GM10847 (cell line): ENCODE results near the gene BMP2K.

ENCODE experiments used
- POLR2A ChIP-seq: IDR thresholded peaks from 2 replicates; pipeline ENCODE4 v1.6.1; 2011; ENCODE audit not compliant: insufficient read length; ENCODE audit errors: extremely low read depth

BMP2K gene

GRCh38 chr4:78864405-78865024, 88.4 kb downstream of the BMP2K start:
- no peak for TF ChIP-seq POLR2A

- TF ChIP-seq POLR2A: no peak
Measured at GRCh38 chr4:78865451-78865850, 89.3 kb downstream of the BMP2K start.

DNA sequence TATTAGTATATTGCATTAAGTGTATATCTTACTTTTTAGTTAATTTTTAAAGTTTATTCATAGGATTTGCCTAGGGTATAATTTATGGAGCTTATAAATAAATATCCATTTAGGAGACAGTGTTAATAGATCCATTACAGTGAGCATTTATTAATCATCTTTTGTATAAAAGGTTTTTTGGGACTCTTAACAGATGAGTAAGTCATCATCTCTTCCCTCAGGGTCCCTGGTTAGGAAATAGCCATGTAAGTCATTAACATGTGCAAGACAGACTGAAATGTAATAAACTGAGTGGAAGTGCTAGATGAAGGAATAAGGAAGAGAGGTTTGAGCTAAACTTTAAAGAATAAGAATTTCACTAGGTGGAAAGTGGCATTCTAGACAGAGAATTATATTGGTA, 93.9 kb downstream of the BMP2K start:
- no peak for TF ChIP-seq POLR2A

GRCh38 chr4:78876568-78877320, 100.6 kb downstream of the BMP2K start:
- TF ChIP-seq POLR2A: no peak

- no peak for TF ChIP-seq POLR2A
Measured at GRCh38 chr4:78878031-78878430, 101.9 kb downstream of the BMP2K start.

- no peak for TF ChIP-seq POLR2A
Measured at GRCh38 chr4:78880874-78881492, 104.8 kb downstream of the BMP2K start.

GRCh38 chr4:78885598-78885997, 109.4 kb downstream of the BMP2K start:
- TF ChIP-seq POLR2A: no peak

- TF ChIP-seq POLR2A: no peak
Measured at GRCh38 chr4:78889955-78890354, 113.8 kb downstream of the BMP2K start.

- TF ChIP-seq POLR2A: no peak
Measured at GRCh38 chr4:78899302-78899701, 123.2 kb downstream of the BMP2K start.

DNA sequence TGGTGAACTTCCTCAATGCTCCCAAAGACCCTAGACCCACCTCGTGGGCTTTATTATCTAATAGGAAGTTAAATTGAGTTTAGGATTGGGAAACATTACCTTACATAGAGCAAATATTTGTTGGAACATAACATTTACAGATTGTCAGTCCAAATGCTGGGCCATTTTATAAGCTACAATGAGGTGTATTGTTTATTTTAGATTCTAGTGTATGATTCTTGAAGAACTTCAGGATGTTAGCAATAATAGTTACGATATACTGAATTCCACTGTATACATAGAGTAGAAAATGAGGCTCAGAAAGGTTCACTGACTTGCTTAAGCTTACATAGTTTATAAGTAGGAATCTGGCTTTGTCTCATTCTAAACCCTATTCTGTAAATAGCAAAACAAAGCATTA, 125.7 kb downstream of the BMP2K start:
- no peak for TF ChIP-seq POLR2A

- no peak for TF ChIP-seq POLR2A
Measured at GRCh38 chr4:78902298-78902697, 126.1 kb downstream of the BMP2K start.

DNA sequence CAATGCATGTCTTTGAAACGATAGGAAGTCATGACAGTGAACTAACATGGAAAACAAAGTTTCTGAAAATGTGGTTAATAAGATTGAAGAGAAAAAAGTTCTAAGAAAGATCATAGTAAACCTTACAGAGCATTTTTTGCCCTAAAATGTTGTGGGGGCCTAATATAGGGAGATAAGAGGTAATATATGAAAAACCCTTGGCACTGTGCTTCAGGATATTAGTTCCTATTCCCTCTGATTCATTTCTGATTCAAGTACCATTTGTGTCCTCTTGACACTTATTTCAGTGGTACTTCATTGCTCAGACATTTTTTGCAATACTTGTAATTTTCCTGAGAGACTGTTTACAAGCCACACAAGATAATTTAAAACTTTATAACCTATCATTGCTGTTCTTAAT, 128.0 kb downstream of the BMP2K start:
- TF ChIP-seq POLR2A: no peak

DNA sequence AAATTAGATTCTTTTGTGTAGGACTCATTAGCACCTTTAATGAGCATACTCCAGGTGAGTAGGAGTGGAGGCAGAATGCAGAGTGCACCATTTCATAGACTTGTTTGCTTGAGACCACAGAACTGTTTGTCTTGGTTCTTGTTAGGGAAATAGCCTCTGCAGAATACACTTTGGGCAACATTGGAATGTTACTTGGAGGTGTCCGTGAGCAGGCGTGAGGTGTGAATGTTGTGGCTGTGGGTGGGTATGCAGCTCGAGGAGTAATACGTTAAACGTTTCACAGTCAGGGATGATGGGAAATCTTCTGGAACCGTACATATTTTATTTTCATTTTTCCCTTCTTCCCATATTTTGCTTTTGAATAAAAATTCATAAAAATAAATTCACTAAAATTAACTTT, 131.5 kb downstream of the BMP2K start:
- TF ChIP-seq POLR2A: no peak

- TF ChIP-seq POLR2A: no peak
Measured at GRCh38 chr4:78910612-78911011, 134.5 kb downstream of the BMP2K start.

GRCh38 chr4:78922207-78922606, 146.1 kb downstream of the BMP2K start:
- TF ChIP-seq POLR2A: no peak
